SK-N-SH treated with all-trans-retinoic acid at 6 μM for 48 hours (cell line): ENCODE measurements around the gene NINJ2.

Experiments used
- ATAC-seq: fragments of 200-7000 bp; cut with Tn5 transposase; 3 replicates; pipeline ENCODE4 v1.9.1; 2020; ENCODE audit warnings: mild to moderate bottlenecking, moderate library complexity
- ARNTL ChIP-seq: fragments of 450-650 bp; formaldehyde crosslinking; IDR thresholded peaks from 2 replicates; pipeline ENCODE4 v1.5.0; 2020; ENCODE audit warnings: low read depth, mild to moderate bottlenecking, moderate library complexity, borderline replicate concordance
- BACH2 ChIP-seq: fragments of 250-450 bp; sonication (Bioruptor Pico); IDR thresholded peaks from 2 replicates; pipeline ENCODE4 v1.9.0; 2021; ENCODE audit warnings: mild to moderate bottlenecking, borderline replicate concordance
- CREB5 ChIP-seq: fragments of 250-450 bp; sonication (Bioruptor Pico); IDR thresholded peaks from 2 replicates; pipeline ENCODE4 v1.5.1; 2020; ENCODE audit warnings: low read depth, mild to moderate bottlenecking, moderate library complexity
- CSDC2 ChIP-seq: fragments of 250-450 bp; sonication (Bioruptor Pico); IDR thresholded peaks from 2 replicates; pipeline ENCODE4 v1.5.0; 2020; ENCODE audit warnings: mild to moderate bottlenecking, moderate library complexity
- ESRRG ChIP-seq: fragments of 250-450 bp; sonication (Bioruptor Pico); IDR thresholded peaks from 2 replicates; pipeline ENCODE4 v1.6.1; 2021; ENCODE audit warnings: mild to moderate bottlenecking
- GLIS3 ChIP-seq: fragments of 250-450 bp; sonication (Bioruptor Pico); IDR thresholded peaks from 2 replicates; pipeline ENCODE4 v1.5.0; 2020; ENCODE audit warnings: mild to moderate bottlenecking, moderate library complexity
- ISL1 ChIP-seq: fragments of 250-450 bp; sonication (Bioruptor Pico); IDR thresholded peaks from 2 replicates; pipeline ENCODE4 v2.1.2; 2022; ENCODE audit warnings: mild to moderate bottlenecking, moderate library complexity
- OSR1 ChIP-seq: fragments of 250-450 bp; sonication (Bioruptor Pico); IDR thresholded peaks from 2 replicates; pipeline ENCODE4 v1.8.0; 2022; ENCODE audit warnings: moderate library complexity, mild to moderate bottlenecking, inconsistent platforms
- PPARA ChIP-seq: fragments of 250-450 bp; sonication (Bioruptor Pico); IDR thresholded peaks from 2 replicates; pipeline ENCODE4 v1.5.0; 2020; ENCODE audit warnings: mild to moderate bottlenecking, borderline replicate concordance
- RARB ChIP-seq: fragments of 250-450 bp; sonication (Bioruptor Pico); IDR thresholded peaks from 2 replicates; pipeline ENCODE4 v1.8.0; 2021; ENCODE audit warnings: mild to moderate bottlenecking, moderate library complexity
- SNAI2 ChIP-seq: fragments of 250-450 bp; sonication (Bioruptor Pico); IDR thresholded peaks from 2 replicates; pipeline ENCODE4 v1.5.0; 2020; ENCODE audit warnings: mild to moderate bottlenecking, moderate library complexity
- TCF4 ChIP-seq: fragments of 250-450 bp; sonication (Bioruptor Pico); IDR thresholded peaks from 2 replicates; pipeline ENCODE4 v1.8.0; 2021; ENCODE audit warnings: mild to moderate bottlenecking, moderate library complexity, borderline replicate concordance
- TOX ChIP-seq: fragments of 250-450 bp; sonication (Bioruptor Pico); IDR thresholded peaks from 2 replicates; pipeline ENCODE4 v1.8.0; 2021; ENCODE audit warnings: mild to moderate bottlenecking, moderate library complexity, borderline replicate concordance
- TSHZ2 ChIP-seq: fragments of 250-450 bp; sonication (Bioruptor Pico); IDR thresholded peaks from 2 replicates; pipeline ENCODE4 v1.5.0; 2020; ENCODE audit warnings: mild to moderate bottlenecking, moderate library complexity
- ZC3H10 ChIP-seq: fragments of 250-450 bp; sonication (Bioruptor Pico); IDR thresholded peaks from 2 replicates; pipeline ENCODE4 v1.5.1; 2021; ENCODE audit warnings: mild to moderate bottlenecking, moderate library complexity
- ZFP3 ChIP-seq: fragments of 250-450 bp; sonication (Bioruptor Pico); IDR thresholded peaks from 2 replicates; pipeline ENCODE4 v1.5.0; 2020; ENCODE audit warnings: mild to moderate bottlenecking, moderate library complexity
- ZFP30 ChIP-seq: fragments of 450-650 bp; formaldehyde crosslinking; IDR thresholded peaks from 2 replicates; pipeline ENCODE4 v1.5.0; 2022; ENCODE audit warnings: mild to moderate bottlenecking, moderate library complexity
- ZNF565 ChIP-seq: fragments of 450-650 bp; formaldehyde crosslinking; conservative IDR thresholded peaks from 2 replicates; pipeline ENCODE4 v1.5.0; 2020; ENCODE audit warnings: low read depth, mild to moderate bottlenecking, moderate library complexity
- ZNF70 ChIP-seq: fragments of 450-650 bp; formaldehyde crosslinking; IDR thresholded peaks from 2 replicates; pipeline ENCODE4 v1.5.0; 2020; ENCODE audit warnings: mild to moderate bottlenecking, moderate library complexity
- ZNF8 ChIP-seq: fragments of 450-650 bp; formaldehyde crosslinking; IDR thresholded peaks from 2 replicates; pipeline ENCODE4 v1.5.0; 2020; ENCODE audit warnings: mild to moderate bottlenecking, moderate library complexity
- TF ChIP-seq, protein P1 (sequence below): fragments of 250-450 bp; sonication (Bioruptor Pico); IDR thresholded peaks from 2 replicates; pipeline ENCODE4 v1.5.1; 2021; ENCODE audit warnings: mild to moderate bottlenecking, moderate library complexity
- TF ChIP-seq, protein P2 (sequence below): fragments of 250-450 bp; sonication (Bioruptor Pico); IDR thresholded peaks from 2 replicates; pipeline ENCODE4 v1.8.0; 2021; ENCODE audit warnings: low read depth, mild to moderate bottlenecking, moderate library complexity, borderline replicate concordance

Gene NINJ2

GRCh38 chr12:546265-546919 is 116.9 kb downstream of the NINJ2 start:
- ATAC-seq: peak; percentile 9; the same call in 1 of the 3 replicates
- TF ChIP-seq ZC3H10 (CRISPR knock-in tag) (no peak), ZFP30 (CRISPR knock-in tag) (no peak), ZNF565 (0 out of 2 replicates have a peak, but pooled peaks have one; percentile 22)
- TF ChIP-seq, all 23 proteins: peak for 1

- no peak for ATAC-seq
- TF ChIP-seq ZC3H10 (CRISPR knock-in tag) (no peak), TSHZ2 (no peak), CSDC2 (CRISPR knock-in tag) (no peak), ARNTL (CRISPR knock-in tag) (no peak), ZFP3 (no peak), ISL1 (CRISPR knock-in tag) (no peak), BACH2 (no peak), GLIS3 (CRISPR knock-in tag) (no peak), TOX (CRISPR knock-in tag) (no peak), PPARA (CRISPR knock-in tag) (no peak), OSR1 (CRISPR knock-in tag) (no peak), SNAI2 (no peak), RARB (CRISPR knock-in tag) (no peak), CREB5 (CRISPR knock-in tag) (no peak), TCF4 (CRISPR knock-in tag) (no peak), ZFP30 (CRISPR knock-in tag) (no peak), ESRRG (CRISPR knock-in tag) (no peak), ZNF8 (CRISPR knock-in tag) (no peak), ZNF70 (CRISPR knock-in tag) (no peak)
- TF ChIP-seq, protein P1, sequence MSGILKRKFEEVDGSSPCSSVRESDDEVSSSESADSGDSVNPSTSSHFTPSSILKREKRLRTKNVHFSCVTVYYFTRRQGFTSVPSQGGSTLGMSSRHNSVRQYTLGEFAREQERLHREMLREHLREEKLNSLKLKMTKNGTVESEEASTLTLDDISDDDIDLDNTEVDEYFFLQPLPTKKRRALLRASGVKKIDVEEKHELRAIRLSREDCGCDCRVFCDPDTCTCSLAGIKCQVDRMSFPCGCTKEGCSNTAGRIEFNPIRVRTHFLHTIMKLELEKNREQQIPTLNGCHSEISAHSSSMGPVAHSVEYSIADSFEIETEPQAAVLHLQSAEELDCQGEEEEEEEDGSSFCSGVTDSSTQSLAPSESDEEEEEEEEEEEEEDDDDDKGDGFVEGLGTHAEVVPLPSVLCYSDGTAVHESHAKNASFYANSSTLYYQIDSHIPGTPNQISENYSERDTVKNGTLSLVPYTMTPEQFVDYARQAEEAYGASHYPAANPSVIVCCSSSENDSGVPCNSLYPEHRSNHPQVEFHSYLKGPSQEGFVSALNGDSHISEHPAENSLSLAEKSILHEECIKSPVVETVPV (CRISPR knock-in tag): no peak
- TF ChIP-seq, all 23 proteins: peak for 0
These were observed 117.4 kb downstream of the NINJ2 start for GRCh38 chr12:545835-546234.

GRCh38 chr12:544941-545635 is 118.2 kb downstream of the NINJ2 start:
- TF ChIP-seq, protein P1 (CRISPR knock-in tag): no peak
- TF ChIP-seq ESRRG (CRISPR knock-in tag): no peak
- TF ChIP-seq ARNTL (CRISPR knock-in tag): no peak
- no peak for TF ChIP-seq RARB (CRISPR knock-in tag)
- TF ChIP-seq TCF4 (CRISPR knock-in tag): no peak
- TF ChIP-seq ISL1 (CRISPR knock-in tag): no peak
- no peak for TF ChIP-seq GLIS3 (CRISPR knock-in tag)
- no peak for TF ChIP-seq ZNF70 (CRISPR knock-in tag)
- no peak for TF ChIP-seq ZNF8 (CRISPR knock-in tag)
- no peak for TF ChIP-seq OSR1 (CRISPR knock-in tag)
- no peak for TF ChIP-seq TSHZ2
- no peak for TF ChIP-seq PPARA (CRISPR knock-in tag)
- no peak for TF ChIP-seq ZFP30 (CRISPR knock-in tag)
- no peak for TF ChIP-seq CSDC2 (CRISPR knock-in tag)
- TF ChIP-seq, protein P2, sequence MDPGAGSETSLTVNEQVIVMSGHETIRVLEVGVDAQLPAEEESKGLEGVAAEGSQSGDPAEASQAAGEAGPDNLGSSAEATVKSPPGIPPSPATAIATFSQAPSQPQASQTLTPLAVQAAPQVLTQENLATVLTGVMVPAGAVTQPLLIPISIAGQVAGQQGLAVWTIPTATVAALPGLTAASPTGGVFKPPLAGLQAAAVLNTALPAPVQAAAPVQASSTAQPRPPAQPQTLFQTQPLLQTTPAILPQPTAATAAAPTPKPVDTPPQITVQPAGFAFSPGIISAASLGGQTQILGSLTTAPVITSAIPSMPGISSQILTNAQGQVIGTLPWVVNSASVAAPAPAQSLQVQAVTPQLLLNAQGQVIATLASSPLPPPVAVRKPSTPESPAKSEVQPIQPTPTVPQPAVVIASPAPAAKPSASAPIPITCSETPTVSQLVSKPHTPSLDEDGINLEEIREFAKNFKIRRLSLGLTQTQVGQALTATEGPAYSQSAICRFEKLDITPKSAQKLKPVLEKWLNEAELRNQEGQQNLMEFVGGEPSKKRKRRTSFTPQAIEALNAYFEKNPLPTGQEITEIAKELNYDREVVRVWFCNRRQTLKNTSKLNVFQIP (CRISPR knock-in tag): no peak
- TF ChIP-seq ZFP3: no peak
- TF ChIP-seq, all 23 proteins: peak for 0
- no peak for ATAC-seq
